ENCODE results near the gene ADGRD1.

Gene ADGRD1

GRCh38 chr12:131142891-131143657 lies 189.4 kb downstream of the ADGRD1 start:
- H3K36me3 ChIP-seq (ENCODE audit: low read depth): no peaks in the 10 kb centered on the region
- DNase-seq (ENCODE audit: low spot score) (no peak), ATAC-seq (ENCODE audit: low read depth) (no peak)
- no peak overlapping the region for H3K27ac ChIP-seq (ENCODE audit: poor library complexity, severe bottlenecking)
- H3K4me3 ChIP-seq (ENCODE audit: severe bottlenecking): no peak overlapping the region
- no peak for TF ChIP-seq CTCF (IDR thresholded peaks at IDR 0.05; ENCODE audit: poor library complexity, severe bottlenecking)
- H3K9me3 ChIP-seq (ENCODE audit: severe bottlenecking): no peaks in the 10 kb centered on the region
- no peaks in the 10 kb centered on the region for H3K27me3 ChIP-seq (ENCODE audit: insufficient read depth, poor library complexity, severe bottlenecking)
- H3K4me1 ChIP-seq (ENCODE audit: insufficient read depth, poor library complexity, severe bottlenecking): no peaks in the 10 kb centered on the region

GRCh38 chr12:131146173-131146675 lies 192.5 kb downstream of the ADGRD1 start:
- H3K36me3 ChIP-seq (ENCODE audit: low read depth): no peaks in the 10 kb centered on the region
- no peak overlapping the region for H3K27ac ChIP-seq (ENCODE audit: poor library complexity, severe bottlenecking)
- no peaks in the 10 kb centered on the region for H3K4me1 ChIP-seq (ENCODE audit: insufficient read depth, poor library complexity, severe bottlenecking)
- H3K4me3 ChIP-seq (ENCODE audit: severe bottlenecking): no peak overlapping the region
- TF ChIP-seq CTCF (IDR thresholded peaks at IDR 0.05; ENCODE audit: poor library complexity, severe bottlenecking): no peak
- H3K9me3 ChIP-seq (ENCODE audit: severe bottlenecking): peaks cover 9% of the 10 kb centered on the region
- no peaks in the 10 kb centered on the region for H3K27me3 ChIP-seq (ENCODE audit: insufficient read depth, poor library complexity, severe bottlenecking)
- no peak for DNase-seq (ENCODE audit: low spot score)
- ATAC-seq (ENCODE audit: low read depth): no peak

DNA sequence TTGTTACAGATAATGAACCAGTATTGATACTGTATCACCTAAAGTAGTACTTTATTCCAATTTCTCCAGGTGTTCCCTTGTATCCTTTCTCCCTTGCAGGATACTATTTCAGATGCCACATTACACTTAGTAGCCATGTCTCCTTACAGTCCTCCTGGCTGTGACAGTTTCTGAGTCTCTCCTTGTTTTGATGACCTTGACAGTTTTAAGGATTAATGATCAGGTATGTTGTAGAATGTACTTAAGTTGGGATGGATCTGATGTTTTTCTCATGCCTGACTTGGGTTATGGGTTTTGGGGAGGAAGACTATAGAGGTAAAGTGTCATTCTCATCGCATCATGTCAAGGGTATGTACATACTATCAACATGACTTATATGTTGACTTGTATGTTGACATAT lies 193.6 kb downstream of the ADGRD1 start:
- no peaks in the 10 kb centered on the region for H3K36me3 ChIP-seq (ENCODE audit: low read depth)
- no peak for ATAC-seq (ENCODE audit: low read depth)
- H3K4me1 ChIP-seq (ENCODE audit: insufficient read depth, poor library complexity, severe bottlenecking): no peaks in the 10 kb centered on the region
- DNase-seq (ENCODE audit: low spot score): no peak
- no peak overlapping the region for H3K4me3 ChIP-seq (ENCODE audit: severe bottlenecking)
- no peak for TF ChIP-seq CTCF (IDR thresholded peaks at IDR 0.05; ENCODE audit: poor library complexity, severe bottlenecking)
- H3K27me3 ChIP-seq (ENCODE audit: insufficient read depth, poor library complexity, severe bottlenecking): peaks cover 3% of the 10 kb centered on the region
- peaks cover 10% of the 10 kb centered on the region for H3K9me3 ChIP-seq (ENCODE audit: severe bottlenecking)
- no peak overlapping the region for H3K27ac ChIP-seq (ENCODE audit: poor library complexity, severe bottlenecking)

- DNase-seq (ENCODE audit: low spot score) (no peak), ATAC-seq (ENCODE audit: low read depth) (no peak)
- Histone ChIP-seq H3K4me1 (ENCODE audit: insufficient read depth, poor library complexity, severe bottlenecking) (no peaks in the 10 kb centered on the region), H3K36me3 (ENCODE audit: low read depth) (no peaks in the 10 kb centered on the region), H3K9me3 (ENCODE audit: severe bottlenecking) (peaks cover 10% of the 10 kb centered on the region), H3K27me3 (ENCODE audit: insufficient read depth, poor library complexity, severe bottlenecking) (peaks cover 3% of the 10 kb centered on the region), H3K27ac (ENCODE audit: poor library complexity, severe bottlenecking) (no peak overlapping the region), H3K4me3 (ENCODE audit: severe bottlenecking) (no peak overlapping the region)
- no peak for TF ChIP-seq CTCF (IDR thresholded peaks at IDR 0.05; ENCODE audit: poor library complexity, severe bottlenecking)
These were observed 194.2 kb downstream of the ADGRD1 start for GRCh38 chr12:131147894-131148293.
